HG03571 (cell line): Measurements from ENCODE around the gene TRAPPC8.
"Not testable (repeated sequence)": the region's sequence is repeated elsewhere in the genome, so short reads cannot be mapped to it uniquely, and the experiment has no call there.

Experiments used
- ATAC-seq: cut with Tn5 transposase; IDR thresholded peaks from one replicate; pipeline ENCODE4 v1.9.1; 2021; ENCODE audit not compliant: unreplicated experiment

Gene TRAPPC8

GRCh38 chr18:31942999-31943877, at the start of gene TRAPPC8:
TRAPPC8 (minus strand) TSS chr18:31943128; CDS start chr18:31942764, 364 bp downstream.
- peak; percentile 82 for ATAC-seq

- peak; percentile 100 for ATAC-seq
These were observed 47.9 kb upstream of the TRAPPC8 start for GRCh38 chr18:31990823-31991222.

- ATAC-seq, result no peak
These were observed 41.0 kb upstream of the TRAPPC8 start for GRCh38 chr18:31983976-31984375.

- ATAC-seq, result no peak
These were observed 40.1 kb upstream of the TRAPPC8 start for GRCh38 chr18:31983020-31983419.

- no peak for ATAC-seq
These were observed 37.9 kb upstream of the TRAPPC8 start for GRCh38 chr18:31980863-31981262.

GRCh38 chr18:31979714-31980113, 36.8 kb upstream of the TRAPPC8 start:
- no peak for ATAC-seq

- ATAC-seq, result no peak
These were observed 35.7 kb upstream of the TRAPPC8 start for GRCh38 chr18:31978616-31979015.

GRCh38 chr18:31977270-31977872, 34.4 kb upstream of the TRAPPC8 start:
- ATAC-seq, result no peak

GRCh38 chr18:31976242-31976641, 33.3 kb upstream of the TRAPPC8 start:
- ATAC-seq, result no peak

GRCh38 chr18:31973929-31974546, 31.1 kb upstream of the TRAPPC8 start:
- ATAC-seq, result no peak

- no peak for ATAC-seq
These were observed 27.7 kb upstream of the TRAPPC8 start for GRCh38 chr18:31970617-31971016.

- no peak for ATAC-seq
These were observed 22.5 kb upstream of the TRAPPC8 start for GRCh38 chr18:31965316-31965970.

GRCh38 chr18:31957728-31958127, 14.8 kb upstream of the TRAPPC8 start:
- no peak for ATAC-seq

GRCh38 chr18:31954349-31954748, 11.4 kb upstream of the TRAPPC8 start:
- ATAC-seq, result no peak

- ATAC-seq, result not testable (repeated sequence)
These were observed 10.8 kb upstream of the TRAPPC8 start for GRCh38 chr18:31953699-31954098.

GRCh38 chr18:31952223-31952622, 9.3 kb upstream of the TRAPPC8 start:
- ATAC-seq, result no peak

- no peak for ATAC-seq
These were observed 7.7 kb upstream of the TRAPPC8 start for GRCh38 chr18:31950583-31950982.

- not testable (repeated sequence) for ATAC-seq
These were observed 5.4 kb upstream of the TRAPPC8 start for GRCh38 chr18:31948349-31948748.

GRCh38 chr18:31946305-31947046, 3.5 kb upstream of the TRAPPC8 start:
- no peak for ATAC-seq
